ENCODE results near the gene ASS1.

Gene ASS1

GRCh38 chr9:130500340-130501180 lies 55.8 kb downstream of the ASS1 start:
- DNase-seq = no peak

- no peak for DNase-seq
Measured at GRCh38 chr9:130501639-130502038, 56.9 kb downstream of the ASS1 start.

GRCh38 chr9:130508218-130508617 lies 63.5 kb downstream of the ASS1 start:
- DNase-seq = no peak

GRCh38 chr9:130512199-130512598 lies 67.4 kb downstream of the ASS1 start:
- DNase-seq = no peak

GRCh38 chr9:130513078-130513477 lies 68.3 kb downstream of the ASS1 start:
- no peak for DNase-seq

- no peak for DNase-seq
Measured at GRCh38 chr9:130518233-130518632, 73.5 kb downstream of the ASS1 start.

GRCh38 chr9:130518943-130519799 lies 74.4 kb downstream of the ASS1 start:
- no peak for DNase-seq

- no peak for DNase-seq
Measured at GRCh38 chr9:130519927-130520326, 75.2 kb downstream of the ASS1 start.

GRCh38 chr9:130521715-130522114 lies 77.0 kb downstream of the ASS1 start:
- no peak for DNase-seq

GRCh38 chr9:130522233-130522808 lies 77.6 kb downstream of the ASS1 start:
- no peak for DNase-seq

GRCh38 chr9:130523921-130524320 lies 79.2 kb downstream of the ASS1 start:
- no peak for DNase-seq

- DNase-seq = no peak
Measured at GRCh38 chr9:130526193-130526853, 81.6 kb downstream of the ASS1 start.

GRCh38 chr9:130526854-130527650 lies 82.3 kb downstream of the ASS1 start:
- no peak for DNase-seq

GRCh38 chr9:130527651-130528310 lies 83.0 kb downstream of the ASS1 start:
- no peak for DNase-seq

GRCh38 chr9:130528674-130529073 lies 83.9 kb downstream of the ASS1 start:
- no peak for DNase-seq

- no peak for DNase-seq
Measured at GRCh38 chr9:130530938-130531337, 86.2 kb downstream of the ASS1 start.

- DNase-seq = no peak
Measured at GRCh38 chr9:130531670-130532069, 86.9 kb downstream of the ASS1 start.

- no peak for DNase-seq
Measured at GRCh38 chr9:130532426-130533080, 87.8 kb downstream of the ASS1 start.

GRCh38 chr9:130535818-130536521 lies 91.2 kb downstream of the ASS1 start:
- no peak for DNase-seq

GRCh38 chr9:130536701-130537107 lies 91.9 kb downstream of the ASS1 start:
- no peak for DNase-seq
